Epidermal melanocyte (primary cell): Measurements from ENCODE around the gene ASH1L.
"Not testable (repeated sequence)": the region's sequence is repeated elsewhere in the genome, so short reads cannot be mapped to it uniquely, and the experiment has no call there.

Experiments
- DNase-seq: peaks from one replicate; pipeline ENCODE4 v3.0.0; 2011; ENCODE audit warnings: low spot score; ENCODE audit not compliant: insufficient read length

The ASH1L gene

GRCh38 chr1:155562581-155563376, at the start of gene ASH1L:
ASH1L (minus strand) TSS chr1:155562803; CDS start chr1:155521519, 41,284 bp downstream.
- DNase-seq: peak; percentile 87

GRCh38 chr1:155610257-155610647, 47.6 kb upstream of the ASH1L start:
- not testable (repeated sequence) for DNase-seq

GRCh38 chr1:155609515-155610256, 47.1 kb upstream of the ASH1L start, which contains the start of gene MSTO1:
MSTO1 (plus strand) TSS chr1:155610218; CDS start chr1:155610249, 31 bp downstream.
- DNase-seq: peak; percentile 88

GRCh38 chr1:155608888-155609225, 46.3 kb upstream of the ASH1L start:
- no peak for DNase-seq

- DNase-seq: no peak
These were observed 45.1 kb upstream of the ASH1L start for GRCh38 chr1:155607708-155608107.

- not testable (repeated sequence) for DNase-seq
These were observed 37.4 kb upstream of the ASH1L start for GRCh38 chr1:155599828-155600572.

- no peak for DNase-seq
These were observed 36.3 kb upstream of the ASH1L start for GRCh38 chr1:155598842-155599331.

GRCh38 chr1:155596864-155597263, 34.3 kb upstream of the ASH1L start:
- DNase-seq: no peak

- not testable (repeated sequence) for DNase-seq
These were observed 33.4 kb upstream of the ASH1L start for GRCh38 chr1:155595877-155596474.

- peak; percentile 26 for DNase-seq
These were observed 29.2 kb upstream of the ASH1L start for GRCh38 chr1:155591770-155592169.

GRCh38 chr1:155590516-155591247, 28.1 kb upstream of the ASH1L start:
- DNase-seq: not testable (repeated sequence)

- not testable (repeated sequence) for DNase-seq
These were observed 26.7 kb upstream of the ASH1L start for GRCh38 chr1:155589282-155589681.

GRCh38 chr1:155583846-155584245, 21.2 kb upstream of the ASH1L start:
- DNase-seq: not testable (repeated sequence)

- DNase-seq: not testable (repeated sequence)
These were observed 13.0 kb upstream of the ASH1L start for GRCh38 chr1:155575608-155576007.

GRCh38 chr1:155574077-155574476, 11.5 kb upstream of the ASH1L start:
- DNase-seq: no peak

- no peak for DNase-seq
These were observed 8.0 kb upstream of the ASH1L start for GRCh38 chr1:155570593-155570990.

- DNase-seq: no peak
These were observed 7.5 kb upstream of the ASH1L start for GRCh38 chr1:155569988-155570592.

- DNase-seq: not testable (repeated sequence)
These were observed 897 bp upstream of the ASH1L start for GRCh38 chr1:155563377-155564022.

- not testable (repeated sequence) for DNase-seq
These were observed 623 bp downstream of the ASH1L start for GRCh38 chr1:155561779-155562580.
